GM18868 (cell line): ENCODE measurements around the gene PRND.
"Not testable (repeated sequence)": the region's sequence is repeated elsewhere in the genome, so short reads cannot be mapped to it uniquely, and the experiment has no call there.

ENCODE experiments used
- ATAC-seq: cut with Tn5 transposase; IDR thresholded peaks from one replicate; pipeline ENCODE4 v1.9.1; 2021; ENCODE audit warnings: mild to moderate bottlenecking, moderate library complexity; ENCODE audit not compliant: unreplicated experiment

Gene PRND

DNA sequence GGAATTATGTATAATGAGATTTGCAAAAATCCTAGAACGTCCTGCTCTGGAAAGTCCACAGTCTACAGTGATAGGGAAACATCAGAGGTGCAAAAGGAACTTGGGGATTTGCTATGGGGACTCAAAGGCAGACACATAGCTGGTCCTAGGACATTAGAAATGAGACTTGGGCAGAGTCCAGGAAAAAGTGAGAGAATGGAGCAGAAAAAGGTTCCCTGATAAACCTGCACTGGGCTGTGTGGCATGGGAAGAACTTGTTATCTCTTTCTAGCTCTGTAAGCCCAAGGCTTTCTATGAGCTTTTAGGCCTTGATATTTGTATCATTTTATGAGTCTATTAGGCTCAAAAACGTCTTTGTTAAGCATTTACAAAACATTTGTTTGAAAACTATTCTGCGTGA is 15.2 kb downstream of the PRND start:
- no peak for ATAC-seq

DNA sequence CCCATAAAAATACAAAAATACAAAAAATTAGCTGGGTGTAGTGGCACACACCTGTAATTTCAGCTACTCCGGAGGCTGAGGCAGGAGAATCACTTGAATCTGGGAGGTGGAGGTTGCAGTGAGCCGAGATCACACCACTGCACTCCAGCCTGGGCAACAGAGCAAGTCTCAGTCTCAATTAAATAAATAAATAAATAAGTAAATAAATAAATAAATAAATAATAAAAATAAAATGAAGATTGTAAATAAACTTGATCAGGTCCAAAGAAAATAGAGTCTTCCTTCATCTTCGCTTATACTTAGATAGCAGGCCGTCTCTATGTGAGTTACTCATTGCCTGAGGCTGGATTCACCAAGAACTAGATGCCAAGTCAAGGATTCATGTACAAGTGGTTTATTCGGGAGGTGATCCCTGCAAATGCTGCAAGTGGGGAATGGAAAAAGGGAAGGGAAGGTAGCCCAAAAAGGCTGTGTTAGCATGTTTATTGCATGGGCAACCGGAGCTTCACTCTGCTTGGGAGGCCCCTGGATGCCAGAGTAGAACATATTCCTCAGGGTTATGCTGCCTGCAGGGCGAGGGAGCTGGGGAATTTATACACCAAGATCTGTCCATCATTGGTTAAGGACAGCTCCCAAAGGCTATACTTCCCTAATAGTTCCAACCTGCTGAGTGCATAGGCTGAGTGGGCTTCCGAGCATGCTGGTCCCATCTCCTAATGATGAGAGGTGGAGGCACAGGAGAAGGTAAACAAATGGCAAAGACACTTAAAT is 16.3 kb downstream of the PRND start:
- no peak for ATAC-seq

DNA sequence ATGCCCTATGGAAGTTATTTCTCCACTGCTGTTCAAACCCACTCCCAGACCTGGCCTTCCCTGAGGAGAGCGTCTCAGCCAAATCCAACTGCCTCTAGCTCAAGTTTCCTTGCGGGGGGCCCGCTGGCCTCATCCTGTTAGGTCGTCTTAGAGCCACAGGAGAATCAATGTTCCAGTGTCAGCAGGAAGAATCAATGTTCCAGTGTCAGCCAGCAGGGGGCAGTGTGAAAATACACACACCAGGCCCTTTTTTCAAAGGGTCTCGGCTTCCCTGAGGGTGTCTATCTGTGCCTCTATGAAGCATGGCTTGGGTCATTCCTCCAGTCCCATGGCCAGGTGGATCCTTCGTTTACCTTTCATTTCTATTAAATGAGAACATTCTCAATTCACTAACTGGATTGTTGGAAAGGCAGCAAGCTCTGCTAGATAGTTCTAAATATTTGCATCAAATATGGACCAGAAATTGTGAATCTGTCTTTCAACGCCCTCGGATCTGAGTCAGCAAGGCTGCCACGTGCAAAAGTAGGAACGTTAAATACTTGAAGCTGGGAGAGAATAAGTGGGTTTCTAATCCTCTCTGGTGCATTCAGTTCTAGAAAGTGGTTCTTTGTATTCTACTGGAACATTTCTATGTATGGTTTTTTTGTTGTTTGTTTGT is 19.2 kb downstream of the PRND start:
- ATAC-seq, result no peak

DNA sequence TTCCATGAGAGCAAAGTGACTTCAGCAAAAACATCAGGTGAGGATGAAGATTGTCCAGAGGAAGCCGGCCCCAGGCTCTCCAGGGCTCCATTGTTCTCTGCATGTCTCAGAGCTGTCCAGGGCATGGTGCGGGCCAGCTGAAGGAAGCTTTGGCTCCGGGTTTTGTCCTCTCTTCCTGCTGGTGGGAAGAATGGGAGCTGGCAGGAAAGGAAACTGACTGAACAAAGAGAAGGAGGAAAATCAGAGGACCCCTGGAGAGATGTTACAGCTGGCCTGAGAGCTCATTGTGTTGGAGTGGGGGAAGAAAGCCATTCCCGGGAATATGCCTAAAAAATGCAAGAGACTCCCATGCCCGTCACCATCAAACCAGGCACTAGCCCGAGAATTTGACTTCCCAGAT is 27.1 kb downstream of the PRND start:
- ATAC-seq, result no peak

DNA sequence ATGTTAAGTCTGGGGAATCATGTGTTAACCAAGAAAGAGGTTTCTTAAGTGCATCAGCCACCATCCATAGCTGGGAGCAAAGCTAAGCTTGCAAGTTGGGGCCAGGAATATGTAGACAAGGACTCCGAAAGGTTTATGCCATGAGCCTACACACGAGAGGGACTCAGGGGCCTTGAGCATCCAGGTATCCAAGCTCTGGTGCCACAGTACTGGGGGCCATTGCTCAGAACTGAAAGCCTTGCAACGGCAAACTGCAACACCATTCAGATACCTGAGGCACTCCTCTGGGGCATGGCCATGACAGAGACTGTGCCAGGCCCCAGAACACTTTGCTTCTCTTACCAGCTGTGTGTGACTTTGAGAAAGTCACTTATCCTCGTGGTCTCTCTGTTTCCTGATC is 27.6 kb downstream of the PRND start:
- no peak for ATAC-seq

DNA sequence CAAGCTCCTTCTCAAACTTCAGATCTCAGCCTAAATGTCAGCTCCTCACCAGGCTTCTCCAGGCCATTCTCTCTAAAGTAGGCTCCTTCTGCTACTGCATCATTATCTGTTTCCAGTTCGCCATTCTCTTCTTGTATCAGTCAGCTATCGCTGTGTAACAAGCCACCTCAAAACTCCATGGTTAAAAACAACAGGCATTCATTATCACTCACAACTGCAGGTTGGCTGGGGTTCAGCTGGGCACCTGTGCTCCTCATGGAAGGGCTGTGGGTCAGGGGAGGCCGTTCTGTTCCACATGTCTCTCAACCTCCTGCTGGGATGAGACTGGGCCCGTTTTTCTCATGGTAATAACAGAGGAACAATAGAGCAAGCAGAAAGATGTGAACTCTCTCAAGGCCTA is 28.7 kb downstream of the PRND start:
- ATAC-seq, result no peak

DNA sequence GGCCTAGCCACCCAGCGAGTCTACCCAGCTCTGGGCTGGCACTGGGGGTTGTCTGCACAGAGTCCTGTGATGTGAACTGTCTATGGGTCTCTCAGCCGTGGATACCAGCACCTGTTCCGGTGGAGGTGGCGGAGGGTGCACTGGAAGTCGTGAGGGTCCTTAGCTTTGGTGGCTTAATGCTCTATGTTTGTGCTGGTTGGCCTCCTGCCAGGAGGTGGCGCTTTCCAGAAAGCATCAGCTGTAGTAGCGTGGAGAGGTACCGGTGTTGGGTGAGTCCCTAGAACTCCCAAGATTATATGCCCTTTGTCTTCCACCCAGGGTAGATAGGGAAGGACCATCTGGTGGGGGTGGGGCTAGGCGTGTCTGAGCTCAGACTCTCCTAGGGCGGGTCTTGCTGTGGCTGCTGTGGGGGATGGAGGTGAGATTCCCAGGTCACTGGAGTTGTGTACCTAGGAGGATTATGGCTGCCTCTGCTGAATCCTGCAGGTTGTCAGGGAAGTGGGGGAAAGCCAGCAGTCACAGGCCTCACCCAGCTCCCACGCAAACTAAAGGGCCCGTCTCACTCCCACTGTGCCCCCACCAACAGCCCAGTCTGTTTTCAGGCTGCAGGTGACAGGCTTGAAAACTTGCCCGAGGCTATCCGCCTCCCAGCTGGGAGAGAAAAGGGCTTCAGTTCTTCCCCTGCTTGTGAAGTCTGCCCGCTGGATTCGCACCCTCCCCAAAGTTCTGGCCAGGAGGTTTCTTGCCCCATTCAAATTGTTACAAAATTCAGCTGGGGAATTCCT is 37.6 kb downstream of the PRND start:
- not testable (repeated sequence) for ATAC-seq

DNA sequence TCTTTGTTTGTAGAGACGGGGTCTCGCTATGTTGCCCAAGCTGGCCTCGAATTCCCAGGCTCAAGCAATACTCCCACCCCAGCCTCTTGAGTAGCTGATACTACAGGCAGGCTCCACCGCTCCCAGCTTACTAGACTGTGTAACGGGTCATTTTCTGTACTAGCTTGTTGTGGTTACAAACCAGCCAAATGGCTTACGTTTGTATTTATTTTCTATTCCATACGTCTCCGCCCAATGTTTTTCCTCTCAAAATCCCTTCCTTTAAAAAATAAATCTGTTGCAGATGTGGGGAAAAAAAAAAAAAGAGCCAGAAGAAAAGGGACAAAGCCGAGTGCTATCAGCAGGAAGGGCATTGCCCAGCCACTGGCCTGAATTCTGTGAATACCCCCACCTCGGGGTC is 41.6 kb downstream of the PRND start:
- ATAC-seq, result no peak

DNA sequence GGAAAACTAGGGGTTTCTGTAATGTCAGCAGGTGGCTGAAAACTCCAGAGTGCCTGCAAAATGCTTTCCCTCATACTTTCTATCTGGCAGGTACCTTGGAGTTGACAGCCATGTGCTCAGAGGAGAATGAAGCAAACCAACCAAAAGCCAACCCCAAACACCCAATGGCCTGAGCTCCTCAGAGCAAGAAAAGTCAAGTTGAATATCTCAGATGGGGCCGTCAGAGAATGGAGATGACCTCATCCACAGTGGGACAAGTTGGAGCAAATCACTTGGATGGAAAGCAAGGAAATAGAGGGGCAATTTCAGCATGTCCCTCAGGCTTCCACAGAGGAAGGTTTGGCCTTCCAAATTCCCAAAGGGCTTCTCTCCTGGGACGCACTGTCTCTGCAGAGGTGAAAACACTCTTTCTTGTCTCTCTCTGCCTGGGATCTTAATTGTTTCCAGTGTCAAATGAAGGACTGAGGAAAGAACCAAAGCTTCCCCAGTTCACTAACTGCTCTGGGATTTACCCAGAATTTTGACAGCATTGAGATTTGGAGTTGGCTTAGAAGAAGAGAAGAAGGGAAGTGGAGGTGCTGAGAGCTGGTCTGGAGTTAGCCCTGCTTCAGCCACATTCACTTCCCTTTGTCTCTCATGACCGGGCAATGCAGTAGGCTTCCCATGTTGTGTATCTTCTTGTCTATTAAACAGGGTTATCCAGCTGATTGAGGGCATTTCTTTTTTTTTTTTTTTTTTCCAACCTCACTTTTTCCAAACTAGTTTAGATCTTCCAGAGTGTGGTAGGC is 42.2 kb downstream of the PRND start:
- ATAC-seq, result no peak

DNA sequence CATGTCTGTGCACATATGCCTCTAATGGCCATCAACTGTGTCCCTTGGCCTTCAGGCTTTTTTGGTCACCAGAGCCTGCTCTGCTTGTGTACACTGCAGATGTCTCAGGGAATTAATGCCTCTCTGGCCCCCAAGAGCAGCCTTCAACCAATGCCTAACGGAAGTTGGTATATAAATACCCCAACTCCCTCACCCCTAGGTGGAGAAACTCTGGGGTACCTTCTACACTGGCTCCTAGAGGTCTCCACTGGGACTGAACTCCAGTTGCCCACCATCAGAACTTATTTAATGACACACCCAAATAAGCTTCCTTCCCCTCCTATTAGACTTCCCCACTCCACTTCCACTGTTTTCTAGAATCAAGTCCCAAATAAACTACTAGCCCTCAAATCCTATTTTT is 43.1 kb downstream of the PRND start:
- ATAC-seq, result no peak

DNA sequence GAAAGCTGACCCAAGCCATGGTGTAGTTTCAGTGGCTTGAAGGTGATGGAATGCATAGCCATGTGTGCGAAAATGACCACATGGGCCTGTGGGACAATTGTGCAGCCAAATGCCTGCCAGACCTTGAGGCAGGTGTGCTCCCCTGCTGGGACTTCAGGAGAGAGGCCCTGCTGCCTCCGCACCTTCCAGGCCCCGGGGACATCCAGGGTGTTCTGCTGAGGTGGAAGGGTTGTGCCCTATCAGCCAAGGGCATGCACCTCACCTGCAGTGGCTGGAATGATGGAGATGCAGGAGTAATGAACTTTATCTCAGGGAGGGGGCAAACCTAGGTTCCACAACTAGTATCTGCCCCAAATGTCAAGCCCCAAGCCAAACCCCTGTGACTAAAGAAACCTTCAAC is 44.0 kb downstream of the PRND start:
- ATAC-seq, result no peak

DNA sequence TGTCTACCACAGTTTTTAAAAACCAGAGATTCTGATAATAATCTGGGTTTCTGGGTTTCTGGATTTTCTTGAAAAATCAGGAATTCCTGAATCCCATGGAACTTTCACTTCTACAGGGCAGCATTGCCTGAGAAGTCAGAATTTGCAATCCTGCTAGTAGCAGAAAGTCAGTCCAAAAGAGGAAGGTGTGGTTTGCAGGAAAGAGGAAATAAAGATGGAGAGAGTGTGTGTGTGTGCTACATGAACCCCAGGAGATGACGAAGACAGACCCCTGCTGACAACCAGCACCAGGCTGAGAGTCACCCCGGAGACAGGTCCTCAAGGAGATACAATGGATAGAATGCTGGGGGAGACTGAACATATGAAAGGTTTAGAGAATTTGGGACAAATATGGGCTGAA is 44.9 kb downstream of the PRND start:
- ATAC-seq, result no peak

DNA sequence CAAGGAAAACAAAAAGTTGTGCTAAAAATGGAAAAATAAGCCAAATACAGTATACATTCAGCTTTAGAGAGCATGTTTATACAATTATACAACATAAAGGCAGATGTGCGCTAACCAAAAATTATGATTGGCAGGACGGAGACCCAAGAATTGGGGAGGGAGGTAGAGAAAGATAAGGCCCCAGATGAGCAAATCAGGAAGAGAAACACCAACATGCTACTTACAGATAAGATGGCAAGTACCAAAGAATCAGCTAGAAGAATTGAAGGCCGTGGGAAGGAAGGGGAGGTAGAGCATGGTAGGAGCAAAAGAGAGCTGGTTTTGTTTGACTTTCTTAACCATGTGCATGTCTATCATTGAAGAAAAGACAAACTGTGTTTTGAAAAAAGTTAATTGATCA is 45.4 kb downstream of the PRND start:
- ATAC-seq, result no peak

DNA sequence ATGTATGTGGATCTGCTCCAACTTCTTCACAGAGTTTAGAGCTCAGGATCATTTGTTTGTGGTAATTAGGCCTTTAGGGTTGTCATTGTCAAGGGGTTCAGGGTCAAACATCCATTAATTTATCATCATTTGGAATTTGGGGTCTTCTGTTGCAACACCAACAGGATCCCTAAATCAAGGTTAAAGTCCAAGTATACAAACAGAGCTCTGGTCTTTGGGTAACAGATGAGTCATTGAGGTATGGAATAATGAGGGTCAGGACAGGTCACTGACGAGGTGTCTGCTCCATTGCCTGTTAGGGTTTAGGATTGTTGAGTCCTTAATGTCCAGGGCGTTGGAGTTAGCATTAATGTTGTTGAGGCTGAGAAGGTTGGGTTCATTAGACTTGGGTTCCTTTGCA is 47.6 kb downstream of the PRND start:
- ATAC-seq, result no peak

DNA sequence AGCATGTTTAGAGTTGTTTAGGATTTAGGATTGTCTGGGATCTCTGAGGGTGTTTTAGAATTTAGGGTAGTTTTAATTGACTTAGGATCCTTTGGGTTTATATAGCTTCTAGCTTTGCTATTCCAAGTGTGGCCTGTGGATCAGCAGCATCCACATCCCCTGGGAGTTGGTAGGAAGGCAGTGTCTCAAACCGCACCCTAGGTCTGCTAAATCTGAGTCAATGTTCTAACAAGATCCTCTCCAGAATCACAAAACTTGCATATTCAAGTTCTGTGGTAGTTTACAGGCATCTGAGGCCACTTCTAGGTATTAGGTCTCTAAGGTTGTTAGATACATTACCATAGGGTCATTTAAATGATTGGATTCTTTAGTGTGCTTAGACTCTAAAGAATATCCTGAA is 48.3 kb downstream of the PRND start:
- ATAC-seq, result no peak

DNA sequence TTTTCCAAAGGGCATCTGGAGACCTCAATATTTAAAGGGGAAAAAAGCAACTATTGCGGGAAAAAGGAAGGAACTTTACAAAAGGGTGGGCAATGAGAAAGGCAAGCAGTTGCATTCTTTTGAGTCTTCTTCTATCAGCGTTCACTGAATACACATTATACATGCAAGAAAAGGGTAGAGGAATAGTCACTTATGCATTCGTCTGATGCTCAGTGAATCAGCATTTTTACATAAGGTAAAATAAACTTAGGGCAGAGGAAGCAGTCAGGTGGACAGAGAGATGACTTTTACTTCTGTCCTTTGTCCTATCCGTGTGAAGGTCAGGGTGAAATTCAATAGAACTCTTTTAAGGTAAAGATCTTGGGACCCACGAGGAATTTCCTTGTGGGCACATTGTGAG is 49.3 kb downstream of the PRND start:
- no peak for ATAC-seq

DNA sequence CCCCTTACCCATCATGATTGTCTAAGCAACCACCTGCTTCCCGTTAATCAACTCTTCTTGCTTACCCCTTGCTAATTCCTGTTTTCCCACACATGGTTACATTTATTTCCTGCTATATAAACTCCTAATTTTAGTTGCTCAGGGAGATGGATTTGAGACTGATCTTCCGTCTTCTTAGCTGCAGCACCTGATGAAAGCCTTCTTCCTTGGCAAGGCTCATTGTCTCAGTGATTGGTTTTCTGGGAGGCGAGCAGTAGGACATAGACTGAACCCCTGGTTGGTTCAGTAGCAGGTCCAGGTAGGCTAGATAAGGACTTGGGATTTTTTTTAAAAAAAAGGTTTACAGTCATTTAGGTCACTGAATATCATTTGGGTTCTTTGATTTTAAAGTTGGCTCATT is 50.4 kb downstream of the PRND start:
- ATAC-seq, result no peak

DNA sequence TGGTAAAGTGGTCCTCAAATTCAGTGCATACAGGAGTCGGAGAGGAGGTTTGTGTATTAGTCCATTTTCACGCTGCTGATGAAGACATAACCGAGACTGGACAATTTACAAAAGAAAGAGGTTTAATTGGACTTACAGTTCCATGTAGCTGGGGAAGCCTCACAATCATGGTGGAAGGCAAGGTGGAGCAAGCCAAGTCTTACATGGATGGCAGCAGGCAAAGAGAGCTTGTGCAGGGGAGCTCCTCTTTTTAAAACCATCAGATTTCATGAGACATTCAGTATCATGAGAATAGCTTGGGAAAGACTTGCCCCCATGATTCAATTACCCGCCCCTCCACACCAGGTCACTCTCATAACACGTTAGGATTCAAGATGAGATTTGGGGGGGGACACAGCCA is 51.3 kb downstream of the PRND start:
- not testable (repeated sequence) for ATAC-seq

DNA sequence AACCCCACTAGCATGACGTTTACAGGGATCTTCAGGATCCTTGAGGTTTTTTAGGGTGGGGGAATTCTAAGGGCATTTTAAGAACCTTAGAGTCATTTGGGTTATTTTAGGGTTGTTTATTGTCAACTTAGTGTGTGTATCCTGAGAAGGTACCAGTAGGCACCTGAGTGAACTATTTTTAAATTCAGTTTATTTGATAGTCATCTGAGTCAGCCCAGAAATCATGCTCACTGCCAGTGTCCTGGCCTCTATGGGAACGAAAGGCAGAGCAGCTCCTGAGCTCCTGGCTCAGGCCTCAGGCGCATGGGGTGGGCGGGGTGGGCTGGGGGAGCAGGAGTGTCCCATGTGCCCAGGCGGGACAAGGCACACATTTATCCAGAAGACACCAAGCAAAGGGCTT is 52.0 kb downstream of the PRND start:
- ATAC-seq, result no peak

DNA sequence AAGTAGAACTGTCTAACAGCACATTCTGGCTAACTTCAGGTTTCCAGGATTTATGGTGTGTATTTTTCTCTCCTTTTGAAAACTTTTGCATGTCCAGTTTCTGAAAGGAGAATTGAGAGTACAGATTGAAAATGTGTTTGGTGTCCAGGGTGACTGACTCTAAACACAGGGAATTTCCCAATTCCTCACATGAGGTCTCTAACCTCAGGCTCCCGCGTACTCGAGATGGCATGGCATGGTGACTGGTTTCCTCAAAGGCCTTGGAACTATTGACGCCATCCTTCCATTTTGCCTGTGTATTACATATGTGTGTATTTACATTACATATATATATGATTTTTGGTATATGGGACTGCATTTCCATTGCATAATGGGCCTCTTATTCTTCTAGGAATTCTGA is 52.5 kb downstream of the PRND start:
- no peak for ATAC-seq
